HG02885 (cell line): Measurements from ENCODE around the gene DPH7.
"Not testable (repeated sequence)": the region's sequence is repeated elsewhere in the genome, so short reads cannot be mapped to it uniquely, and the experiment has no call there.

Source experiments
- ATAC-seq: cut with Tn5 transposase; IDR thresholded peaks from one replicate; pipeline ENCODE4 v1.9.1; 2021; ENCODE audit warnings: mild to moderate bottlenecking; ENCODE audit not compliant: unreplicated experiment, poor library complexity

The DPH7 gene

GRCh38 chr9:137524161-137524980 is 54.4 kb downstream of the DPH7 start:
- ATAC-seq, result no peak

GRCh38 chr9:137522746-137523455 is 55.8 kb downstream of the DPH7 start:
- ATAC-seq, result no peak

DNA sequence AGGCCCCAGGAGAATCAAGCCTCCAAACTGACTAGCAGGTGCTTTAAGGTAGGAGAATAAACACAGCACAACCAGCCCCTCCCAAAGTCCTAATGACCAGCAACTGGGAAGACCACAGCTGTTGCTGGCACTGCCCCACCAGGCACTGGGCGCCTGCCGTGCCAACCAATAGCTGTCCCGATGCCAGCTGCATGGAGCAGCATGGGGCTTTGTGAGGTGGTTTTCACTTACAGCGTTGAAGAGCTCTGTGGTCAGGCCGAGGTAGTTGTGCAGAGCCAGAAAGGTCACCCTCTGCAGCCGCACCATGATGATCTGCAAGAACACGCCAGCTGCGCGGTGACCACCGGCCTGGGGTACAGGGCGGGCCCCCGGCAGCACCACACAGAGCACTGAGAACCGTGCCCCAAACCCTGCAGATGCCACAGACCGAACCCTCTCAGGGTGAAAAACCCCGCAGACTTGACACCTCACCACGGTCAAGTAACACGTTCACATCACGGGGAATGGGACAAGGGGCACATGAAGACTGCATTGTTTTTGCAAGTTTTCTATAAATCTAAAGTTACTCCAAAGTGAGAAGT is 57.2 kb downstream of the DPH7 start:
- no peak for ATAC-seq

GRCh38 chr9:137520614-137521404 is 57.9 kb downstream of the DPH7 start:
- no peak for ATAC-seq

- no peak for ATAC-seq
These were observed 59.2 kb downstream of the DPH7 start for GRCh38 chr9:137519553-137519952.

DNA sequence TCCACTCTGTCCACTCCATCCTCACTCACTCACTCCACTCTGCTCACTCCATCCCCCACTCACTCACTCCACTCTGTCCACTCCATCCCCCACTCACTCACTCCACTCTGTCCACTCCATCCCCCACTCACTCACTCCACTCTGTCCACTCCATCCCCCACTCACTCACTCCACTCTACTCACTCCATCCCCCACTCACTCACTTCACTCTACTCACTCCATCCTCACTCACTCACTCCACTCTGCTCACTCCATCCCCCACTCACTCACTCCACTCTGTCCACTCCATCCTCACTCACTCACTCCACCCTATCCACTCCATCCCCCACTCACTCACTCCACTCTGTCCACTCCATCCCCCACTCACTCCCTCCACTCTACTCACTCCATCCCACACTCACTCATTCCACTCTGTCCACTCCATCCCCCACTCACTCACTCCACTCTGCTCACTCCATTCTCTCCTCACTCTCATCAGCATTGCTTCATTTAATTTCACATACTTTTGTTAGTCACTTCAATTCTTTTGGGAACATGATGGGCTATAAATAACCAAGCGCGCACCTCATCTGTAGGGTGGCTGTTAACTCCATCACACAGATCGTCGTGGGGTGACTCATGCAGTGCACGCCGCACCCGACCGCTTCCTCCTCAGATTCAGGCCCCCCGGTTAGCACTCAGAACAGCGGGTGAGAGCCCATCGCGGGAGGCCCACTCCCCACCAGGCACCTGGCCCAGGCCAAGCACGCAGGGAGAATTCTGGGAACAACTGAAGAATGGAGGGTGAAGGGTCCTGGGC is 59.9 kb downstream of the DPH7 start:
- ATAC-seq, result not testable (repeated sequence)

DNA sequence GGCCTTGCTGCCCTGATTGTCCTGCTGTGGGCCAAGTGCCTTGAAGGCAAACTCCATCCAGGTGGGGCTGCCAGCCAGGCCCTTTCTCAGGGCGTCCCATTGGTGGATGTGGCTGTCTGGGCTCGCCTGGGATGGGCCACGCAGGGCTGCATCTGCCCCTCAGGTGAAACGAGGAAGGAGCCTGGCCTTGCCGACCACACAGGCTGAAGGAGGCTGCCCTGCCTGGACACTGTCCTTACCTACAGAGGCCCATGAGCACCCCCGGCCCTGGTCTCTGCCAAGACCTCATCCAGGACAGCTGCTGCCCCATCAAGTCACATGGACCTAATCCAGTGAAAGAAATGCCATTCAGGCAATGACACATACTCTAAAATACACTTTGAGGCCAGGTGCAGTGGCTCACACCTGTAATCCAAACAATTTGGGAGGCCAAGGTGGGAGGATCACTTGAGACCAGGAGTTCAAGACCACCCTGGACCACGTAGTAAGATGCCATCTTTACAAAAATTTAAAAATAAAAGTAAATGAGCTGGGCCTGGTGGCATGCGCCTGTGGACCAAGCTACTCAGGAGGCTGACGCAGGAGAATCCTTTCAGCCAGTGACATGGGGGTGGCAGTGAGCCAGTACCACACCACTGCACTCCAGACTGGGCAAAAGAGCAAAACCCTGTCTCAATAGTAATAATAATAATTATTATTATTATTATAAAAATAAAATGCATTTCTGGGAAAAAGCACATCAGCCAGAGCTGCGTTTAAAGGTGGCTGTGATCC is 62.4 kb downstream of the DPH7 start:
- no peak for ATAC-seq

DNA sequence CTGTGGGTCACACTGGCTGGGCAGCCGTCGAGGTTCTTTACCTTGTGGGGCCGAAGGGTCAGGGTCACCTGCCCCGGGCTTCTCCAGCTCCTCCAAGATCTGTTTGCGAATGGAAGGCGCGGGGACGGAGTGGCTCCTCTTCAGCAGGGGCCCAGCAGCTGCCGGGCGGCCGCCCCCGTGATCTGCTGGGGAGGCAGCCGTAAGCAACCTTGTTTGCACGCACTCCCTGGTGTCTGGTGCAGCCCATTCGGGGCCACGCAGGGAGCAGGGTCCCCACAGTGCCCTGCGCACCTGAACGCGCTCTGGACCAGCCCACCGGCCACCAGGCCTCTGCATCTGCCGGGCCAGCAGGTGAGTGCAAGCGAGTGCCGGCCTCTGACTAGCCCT is 63.4 kb downstream of the DPH7 start:
- ATAC-seq, result no peak

GRCh38 chr9:137514691-137515337 is 63.9 kb downstream of the DPH7 start:
- ATAC-seq, result no peak

- not testable (repeated sequence) for ATAC-seq
These were observed 64.7 kb downstream of the DPH7 start for GRCh38 chr9:137513801-137514570.

GRCh38 chr9:137513136-137513535 is 65.6 kb downstream of the DPH7 start:
- ATAC-seq, result not testable (repeated sequence)

- ATAC-seq, result no peak
These were observed 66.8 kb downstream of the DPH7 start for GRCh38 chr9:137511758-137512463.

- not testable (repeated sequence) for ATAC-seq
These were observed 67.6 kb downstream of the DPH7 start for GRCh38 chr9:137511126-137511525.

DNA sequence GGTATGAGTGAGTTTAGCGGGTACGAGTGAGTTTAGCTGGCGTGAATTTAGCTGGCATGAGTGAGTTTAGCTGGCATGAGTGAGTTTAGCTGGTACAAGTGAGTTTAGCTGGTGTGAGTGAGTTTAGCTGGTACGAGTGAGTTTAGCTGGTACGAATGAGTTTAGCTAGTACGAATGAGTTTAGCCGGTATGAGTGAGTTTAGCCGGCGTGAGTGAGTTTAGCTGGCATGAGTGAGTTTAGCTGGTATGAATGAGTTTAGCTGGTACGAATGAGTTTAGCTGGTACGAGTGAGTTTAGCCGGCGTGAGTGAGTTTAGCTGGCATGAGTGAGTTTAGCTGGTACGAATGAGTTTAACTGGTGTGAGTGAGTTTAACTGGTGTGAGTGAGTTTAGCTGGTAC is 69.5 kb downstream of the DPH7 start:
- no peak for ATAC-seq

DNA sequence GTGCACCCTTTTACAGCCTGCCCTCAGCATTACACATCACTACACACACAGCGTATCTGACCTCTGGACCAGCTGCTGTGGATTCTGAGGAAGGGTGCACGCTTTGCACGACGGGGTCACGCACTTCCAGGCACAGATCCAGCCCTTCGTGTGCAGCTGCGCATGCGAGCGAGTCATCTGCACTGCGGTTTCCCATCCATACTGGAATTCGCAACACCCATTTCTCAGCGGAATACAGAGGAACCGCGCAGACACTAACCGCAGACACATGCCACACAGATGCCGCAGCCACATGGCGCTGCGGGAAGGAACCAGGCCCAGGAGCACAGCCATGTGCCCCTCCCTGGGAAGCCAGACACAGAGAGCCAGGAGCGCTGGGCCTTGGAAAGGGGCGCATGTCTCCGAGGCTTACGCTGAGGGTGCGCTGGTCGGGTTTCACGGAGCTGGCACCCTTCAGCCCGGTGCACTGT is 72.0 kb downstream of the DPH7 start:
- no peak for ATAC-seq

DNA sequence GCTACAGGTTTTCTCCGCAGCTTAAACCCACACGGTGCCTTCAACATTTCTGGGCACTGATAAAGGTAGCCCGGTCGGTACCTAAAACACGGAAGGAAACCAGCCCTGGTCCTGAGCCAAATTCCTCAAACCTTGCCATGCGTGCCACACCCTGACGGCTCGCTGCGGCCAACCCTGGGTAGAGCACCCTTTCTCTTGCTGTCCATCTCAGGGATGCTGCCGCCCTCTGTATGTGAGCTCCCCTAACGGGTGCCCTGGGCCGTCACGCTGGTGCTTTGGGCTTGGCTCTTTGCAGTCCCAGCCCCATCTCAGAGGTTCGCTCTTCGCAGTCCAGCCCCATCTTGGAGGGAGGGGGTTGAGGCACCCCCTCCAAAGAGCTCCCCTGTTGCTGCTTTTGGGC is 72.5 kb downstream of the DPH7 start:
- ATAC-seq, result no peak
